Measurements from ENCODE around the gene AARS2. TPM values are rescaled to one million over a fixed set of nuclear protein-coding genes. Genes with fewer than 3 reads are reported as not detected.
A peak's percentile ranks its signal among the peaks of the same experiment; 100 is the strongest.

Gene AARS2
- polyA plus RNA-seq, 2 of the 4 experiments (the other 2 are of a cell fraction): 4.3 to 6.2 TPM

DNA sequence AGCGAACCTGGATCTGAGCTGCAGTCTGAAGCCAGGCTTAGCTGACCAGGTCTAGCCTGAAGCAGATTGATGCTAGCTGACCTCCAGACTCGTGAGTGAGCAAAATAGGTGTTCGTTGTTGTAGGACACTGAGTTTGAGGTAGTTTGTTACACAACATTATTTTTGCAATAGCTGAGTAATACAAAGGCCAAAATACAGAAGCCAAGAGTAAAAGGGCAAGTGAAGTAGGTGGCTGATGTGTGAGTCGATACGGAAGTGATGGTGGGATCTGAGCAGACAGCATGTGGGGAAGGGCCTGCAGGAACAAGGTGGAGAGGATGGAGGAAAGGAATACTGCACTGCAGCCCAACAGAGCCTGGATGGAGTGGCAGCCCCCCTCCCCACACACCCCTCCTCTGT is 20.8 kb upstream of the AARS2 start:
- WGBS (ENCODE audit: missing lambda C conversion rate): 59% methylated on average over 4 of the region's 5 CpGs
- TF ChIP-seq SMC3 (IDR thresholded peaks at IDR 0.05): no peak
- TF ChIP-seq TFCP2L1 (CRISPR knock-in tag; IDR thresholded peaks at IDR 0.05): no peak
- TF ChIP-seq, protein P1, sequence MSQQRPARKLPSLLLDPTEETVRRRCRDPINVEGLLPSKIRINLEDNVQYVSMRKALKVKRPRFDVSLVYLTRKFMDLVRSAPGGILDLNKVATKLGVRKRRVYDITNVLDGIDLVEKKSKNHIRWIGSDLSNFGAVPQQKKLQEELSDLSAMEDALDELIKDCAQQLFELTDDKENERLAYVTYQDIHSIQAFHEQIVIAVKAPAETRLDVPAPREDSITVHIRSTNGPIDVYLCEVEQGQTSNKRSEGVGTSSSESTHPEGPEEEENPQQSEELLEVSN (IDR thresholded peaks at IDR 0.05; ENCODE audit: borderline replicate concordance, low read depth): no peak
- TF ChIP-seq EHMT2 (IDR thresholded peaks at IDR 0.05; ENCODE audit: low read depth): no peak
- no peak for TF ChIP-seq HOXA7 (CRISPR knock-in tag; IDR thresholded peaks at IDR 0.05)
- TF ChIP-seq PHF8 (IDR thresholded peaks at IDR 0.05; ENCODE audit: borderline replicate concordance, low read depth): no peak
- no peak for TF ChIP-seq CBX2 (IDR thresholded peaks at IDR 0.05; ENCODE audit: borderline replicate concordance, low read depth)
- no peak for TF ChIP-seq GATA3 (IDR thresholded peaks at IDR 0.05; ENCODE audit: borderline replicate concordance)
- TF ChIP-seq EP300 (IDR thresholded peaks at IDR 0.05): no peak
- TF ChIP-seq, protein P2, sequence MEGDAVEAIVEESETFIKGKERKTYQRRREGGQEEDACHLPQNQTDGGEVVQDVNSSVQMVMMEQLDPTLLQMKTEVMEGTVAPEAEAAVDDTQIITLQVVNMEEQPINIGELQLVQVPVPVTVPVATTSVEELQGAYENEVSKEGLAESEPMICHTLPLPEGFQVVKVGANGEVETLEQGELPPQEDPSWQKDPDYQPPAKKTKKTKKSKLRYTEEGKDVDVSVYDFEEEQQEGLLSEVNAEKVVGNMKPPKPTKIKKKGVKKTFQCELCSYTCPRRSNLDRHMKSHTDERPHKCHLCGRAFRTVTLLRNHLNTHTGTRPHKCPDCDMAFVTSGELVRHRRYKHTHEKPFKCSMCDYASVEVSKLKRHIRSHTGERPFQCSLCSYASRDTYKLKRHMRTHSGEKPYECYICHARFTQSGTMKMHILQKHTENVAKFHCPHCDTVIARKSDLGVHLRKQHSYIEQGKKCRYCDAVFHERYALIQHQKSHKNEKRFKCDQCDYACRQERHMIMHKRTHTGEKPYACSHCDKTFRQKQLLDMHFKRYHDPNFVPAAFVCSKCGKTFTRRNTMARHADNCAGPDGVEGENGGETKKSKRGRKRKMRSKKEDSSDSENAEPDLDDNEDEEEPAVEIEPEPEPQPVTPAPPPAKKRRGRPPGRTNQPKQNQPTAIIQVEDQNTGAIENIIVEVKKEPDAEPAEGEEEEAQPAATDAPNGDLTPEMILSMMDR (IDR thresholded peaks at IDR 0.05): no peak
- TF ChIP-seq POLR2AphosphoS2 (conservative IDR thresholded peaks at IDR 0.05; ENCODE audit: low read length): no peak
- FAIRE-seq: no peak
- ATAC-seq: no peak
- no peaks in the 10 kb centered on the region for H3K9me3 ChIP-seq
- no peaks in the 10 kb centered on the region for H3K4me1 ChIP-seq
- H3K4me3 ChIP-seq: no peak overlapping the region
- no peak overlapping the region for H3K4me2 ChIP-seq
- DNase-seq (ENCODE audit: low read depth in 1 of 2, low spot score in 1 of 2): no peak
- ChIA-PET POLR2A (no interaction called here), CTCF (interaction anchor here (0.8 to 7.2 kb wide), 7 partner anchors 10 to 237 kb away, joined by 3 to 181 read pairs (median 4); partner anchors contain the start of genes NFKBIE and TMEM151B)
- no peak overlapping the region for H3K27ac ChIP-seq

DNA sequence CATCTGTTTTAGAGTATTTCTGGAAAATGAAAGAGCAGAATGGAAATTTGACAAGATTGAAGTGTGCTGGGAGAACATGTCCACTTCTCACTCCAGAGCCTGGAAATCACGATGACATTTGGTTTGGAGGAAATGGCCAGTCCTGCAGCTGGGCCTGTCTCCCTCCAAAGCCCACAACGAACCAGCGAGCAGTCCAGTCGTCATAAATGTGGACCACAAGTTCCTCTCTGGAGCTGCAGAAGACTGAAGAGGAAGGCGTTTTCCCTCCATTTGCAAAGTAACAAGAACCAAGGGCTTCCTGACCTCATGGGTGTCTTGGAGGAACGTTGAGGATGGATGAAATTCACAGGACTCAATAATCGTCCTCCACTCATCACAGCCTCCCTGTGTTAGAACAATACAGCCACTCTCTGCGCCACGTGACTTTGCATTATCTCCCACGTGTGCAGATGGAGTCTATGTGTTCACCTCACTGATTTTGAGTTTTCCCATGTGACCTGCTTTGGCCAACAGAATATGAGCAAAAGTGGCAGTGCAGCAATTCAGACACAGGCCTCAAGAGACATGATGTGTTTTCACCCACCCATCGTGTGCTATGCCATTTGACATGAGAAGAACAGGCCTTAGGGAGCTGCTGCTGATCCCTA is 20.2 kb upstream of the AARS2 start:
- POLR2A ChIA-PET: no interaction called here

More for the DNA sequence above, 20.2 kb upstream of the AARS2 start:
- TF ChIP-seq FOSL2 (IDR thresholded peaks at IDR 0.05): no peak
- no peak for TF ChIP-seq FOSL2 (CRISPR knock-in tag; IDR thresholded peaks at IDR 0.05)
- no peak for TF ChIP-seq RNF2 (IDR thresholded peaks at IDR 0.05; ENCODE audit: borderline replicate concordance, low read depth)
- TF ChIP-seq, protein P1 (IDR thresholded peaks at IDR 0.05; ENCODE audit: borderline replicate concordance, low read depth): no peak
- no peak for TF ChIP-seq FOXS1 (CRISPR knock-in tag; IDR thresholded peaks at IDR 0.05)
- TF ChIP-seq, protein P3, sequence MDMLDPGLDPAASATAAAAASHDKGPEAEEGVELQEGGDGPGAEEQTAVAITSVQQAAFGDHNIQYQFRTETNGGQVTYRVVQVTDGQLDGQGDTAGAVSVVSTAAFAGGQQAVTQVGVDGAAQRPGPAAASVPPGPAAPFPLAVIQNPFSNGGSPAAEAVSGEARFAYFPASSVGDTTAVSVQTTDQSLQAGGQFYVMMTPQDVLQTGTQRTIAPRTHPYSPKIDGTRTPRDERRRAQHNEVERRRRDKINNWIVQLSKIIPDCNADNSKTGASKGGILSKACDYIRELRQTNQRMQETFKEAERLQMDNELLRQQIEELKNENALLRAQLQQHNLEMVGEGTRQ (IDR thresholded peaks at IDR 0.05): 0 out of 2 replicates have a peak, but pooled peaks have one; percentile 15
- TF ChIP-seq, protein P4, sequence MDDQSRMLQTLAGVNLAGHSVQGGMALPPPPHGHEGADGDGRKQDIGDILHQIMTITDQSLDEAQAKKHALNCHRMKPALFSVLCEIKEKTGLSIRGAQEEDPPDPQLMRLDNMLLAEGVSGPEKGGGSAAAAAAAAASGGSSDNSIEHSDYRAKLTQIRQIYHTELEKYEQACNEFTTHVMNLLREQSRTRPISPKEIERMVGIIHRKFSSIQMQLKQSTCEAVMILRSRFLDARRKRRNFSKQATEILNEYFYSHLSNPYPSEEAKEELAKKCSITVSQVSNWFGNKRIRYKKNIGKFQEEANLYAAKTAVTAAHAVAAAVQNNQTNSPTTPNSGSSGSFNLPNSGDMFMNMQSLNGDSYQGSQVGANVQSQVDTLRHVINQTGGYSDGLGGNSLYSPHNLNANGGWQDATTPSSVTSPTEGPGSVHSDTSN (IDR thresholded peaks at IDR 0.05): no peak
- no peak for TF ChIP-seq CBX8 (IDR thresholded peaks at IDR 0.05)
- Histone ChIP-seq H3K27ac (no peak overlapping the region), H3K4me3 (no peak overlapping the region), H3K4me1 (no peaks in the 10 kb centered on the region), H3K4me2 (no peak overlapping the region), H3K9me3 (no peaks in the 10 kb centered on the region)
- DNase-seq (ENCODE audit: low read depth in 1 of 2, low spot score in 1 of 2): no peak
- 48% methylated on average over 11 of the region's 11 CpGs for WGBS (ENCODE audit: missing lambda C conversion rate)
- no peak for ATAC-seq
- no peak for FAIRE-seq
- CTCF ChIA-PET: interaction anchor here (0.8 to 7.2 kb wide), 8 partner anchors 11 to 237 kb away, joined by 3 to 181 read pairs (median 5); partner anchors contain the start of genes NFKBIE and TMEM151B
